Bronchial epithelial cell (primary cell): ENCODE data around the gene USH2A. TPM values are rescaled to one million over a fixed set of nuclear protein-coding genes. Genes with fewer than 3 reads are reported as not detected.

ENCODE experiments used
- DNase-seq: peaks from one replicate; pipeline ENCODE4 v3.0.0-alpha.2; 2010; ENCODE audit warnings: low read depth
- FAIRE-seq: peaks from 2 replicates; lab custom pipeline; 2011; peaks lifted over from hg19 to GRCh38; lab: Jason Lieb, UNC
- H3K27me3 ChIP-seq: 2 replicates; pipeline ENCODE4 v1.5.1; 2011; ENCODE audit warnings: low read length; ENCODE audit not compliant: control insufficient read depth, insufficient read depth
- H3K36me3 ChIP-seq: 2 replicates; pipeline ENCODE4 v1.5.1; 2011; ENCODE audit warnings: low read length; ENCODE audit not compliant: control insufficient read depth, insufficient read depth
- H3K4me3 ChIP-seq: 2 replicates; pipeline ENCODE4 v1.5.1; 2011; ENCODE audit warnings: mild to moderate bottlenecking, low read depth, low read length, control low read depth
- CTCF ChIP-seq: IDR thresholded peaks from 2 replicates; pipeline ENCODE4 v1.5.1; 2011; ENCODE audit warnings: mild to moderate bottlenecking, moderate library complexity, low read length, control low read depth, inconsistent platforms; ENCODE audit not compliant: insufficient read depth, severe bottlenecking
- total RNA-seq: library from RNA; depleted of rRNA; stranded (reverse); fragments of >200 nt; gene quantifications from 2 replicates; pipeline ENCODE4 v1.2.1, GENCODE V29; 2014

The USH2A gene
- total RNA-seq, 1 donor from 2014 or later, result not detected

- no peak for DNase-seq
- no peak for FAIRE-seq
- H3K27me3 ChIP-seq, result no peaks in the 10 kb centered on the region
- H3K4me3 ChIP-seq, result no peak overlapping the region
- TF ChIP-seq CTCF, result no peak
- H3K36me3 ChIP-seq, result no peaks in the 10 kb centered on the region
These were observed 464.4 kb downstream of the USH2A start for GRCh38 chr1:215958841-215959240.

- Histone ChIP-seq H3K4me3 (no peak overlapping the region), H3K36me3 (no peaks in the 10 kb centered on the region), H3K27me3 (no peaks in the 10 kb centered on the region)
- no peak for TF ChIP-seq CTCF
- FAIRE-seq (no peak), DNase-seq (no peak)
These were observed 465.6 kb downstream of the USH2A start for GRCh38 chr1:215957663-215958062.

GRCh38 chr1:215932558-215932957 lies 490.7 kb downstream of the USH2A start:
- H3K27me3 ChIP-seq, result no peaks in the 10 kb centered on the region
- no peak for TF ChIP-seq CTCF
- DNase-seq (no peak), FAIRE-seq (no peak)
- no peaks in the 10 kb centered on the region for H3K36me3 ChIP-seq
- H3K4me3 ChIP-seq, result no peak overlapping the region

GRCh38 chr1:215926670-215927069 lies 496.6 kb downstream of the USH2A start:
- H3K4me3 ChIP-seq, result no peak overlapping the region
- DNase-seq (no peak), FAIRE-seq (no peak)
- no peak for TF ChIP-seq CTCF
- no peaks in the 10 kb centered on the region for H3K36me3 ChIP-seq
- no peaks in the 10 kb centered on the region for H3K27me3 ChIP-seq

- DNase-seq, result peak; percentile 35
These were observed 500.0 kb downstream of the USH2A start for GRCh38 chr1:215923129-215923824.

More at GRCh38 chr1:215923129-215923824, 500.0 kb downstream of the USH2A start:
- no peak overlapping the region for H3K4me3 ChIP-seq
- H3K36me3 ChIP-seq, result no peaks in the 10 kb centered on the region
- TF ChIP-seq CTCF, result no peak
- no peaks in the 10 kb centered on the region for H3K27me3 ChIP-seq
- no peak for FAIRE-seq
